ENCODE measurements around the gene SKOR2.
"Not testable (repeated sequence)": the region's sequence is repeated elsewhere in the genome, so short reads cannot be mapped to it uniquely, and the experiment has no call there.

- not testable (repeated sequence) for TF ChIP-seq POLR2A (IDR thresholded peaks at IDR 0.05; ENCODE audit: low read length); GATA1 (IDR thresholded peaks at IDR 0.05; ENCODE audit: low read depth, low read length)
Observed at GRCh38 chr18:47195961-47196360, 55.5 kb downstream of the SKOR2 start.

Measured in erythroblast (primary cell).